ENCODE measurements around the gene ZG16B. TPM values are rescaled to one million over a fixed set of nuclear protein-coding genes. Genes with fewer than 3 reads are reported as not detected.

ZG16B gene
- total RNA-seq, 1 donor from 2014 or later, result 0.52 TPM

DNA sequence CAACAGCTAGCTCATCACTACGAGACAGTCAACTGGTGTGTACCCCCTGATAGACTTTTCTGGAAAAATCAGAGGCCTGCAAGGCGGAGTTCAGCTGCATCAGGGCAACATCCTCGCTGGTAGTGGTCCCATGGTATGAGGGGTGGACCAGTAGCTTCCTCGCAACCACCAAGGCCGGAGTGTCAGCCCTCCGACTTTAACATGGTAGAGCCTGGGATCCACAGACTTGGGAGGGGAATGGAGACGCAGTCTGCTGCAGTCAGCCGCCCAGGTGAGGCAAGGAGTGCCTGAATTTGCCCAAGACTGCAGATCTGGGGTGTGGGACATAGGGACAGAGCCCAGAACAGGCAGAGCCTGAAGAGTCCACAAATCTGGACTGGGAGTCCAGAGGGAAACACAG is 13.4 kb downstream of the ZG16B start:
- H3K36me3 ChIP-seq (ENCODE audit: control insufficient read depth in 3 of 3, insufficient read depth in 3 of 3, low read length in 3 of 3), result no peaks in the 10 kb centered on the region
- no peaks in the 10 kb centered on the region for H3K9me3 ChIP-seq (ENCODE audit: control insufficient read depth in 3 of 3, low read length in 3 of 3)
- H3K27ac ChIP-seq (ENCODE audit: low read depth, low read length), result no peak overlapping the region
- peaks cover 6 to 11% (median 7%) of the 10 kb centered on the region in 3 donors for H3K4me1 ChIP-seq (ENCODE audit: control insufficient read depth in 3 of 3, insufficient read depth in 3 of 3, low read length in 3 of 3)
- H3K9ac ChIP-seq (ENCODE audit: low read depth in 1 of 3, low read length in 3 of 3), result no peak overlapping the region
- no peak overlapping the region for H3K4me3 ChIP-seq (ENCODE audit: low read length in 3 of 3)
- peaks cover 12 to 29% (median 14%) of the 10 kb centered on the region in 3 donors for H3K27me3 ChIP-seq (ENCODE audit: control insufficient read depth in 3 of 3, insufficient read depth in 3 of 3, low read length in 3 of 3)

GRCh38 chr16:2845116-2845515 is 15.0 kb downstream of the ZG16B start:
- Histone ChIP-seq H3K27ac (ENCODE audit: low read depth, low read length) (no peak overlapping the region), H3K9ac (ENCODE audit: low read depth in 1 of 3, low read length in 3 of 3) (no peak overlapping the region), H3K36me3 (ENCODE audit: control insufficient read depth in 3 of 3, insufficient read depth in 3 of 3, low read length in 3 of 3) (no peaks in the 10 kb centered on the region), H3K4me1 (ENCODE audit: control insufficient read depth in 3 of 3, insufficient read depth in 3 of 3, low read length in 3 of 3) (peaks cover 6 to 11% (median 7%) of the 10 kb centered on the region in 3 donors), H3K9me3 (ENCODE audit: control insufficient read depth in 3 of 3, low read length in 3 of 3) (no peaks in the 10 kb centered on the region), H3K27me3 (ENCODE audit: control insufficient read depth in 3 of 3, insufficient read depth in 3 of 3, low read length in 3 of 3) (peaks cover 17 to 32% (median 24%) of the 10 kb centered on the region in 3 donors), H3K4me3 (ENCODE audit: low read length in 3 of 3) (no peak overlapping the region)

- H3K9ac ChIP-seq (ENCODE audit: low read depth in 1 of 3, low read length in 3 of 3), result no peak overlapping the region
- peaks cover 6 to 9% (median 7%) of the 10 kb centered on the region in 3 donors for H3K4me1 ChIP-seq (ENCODE audit: control insufficient read depth in 3 of 3, insufficient read depth in 3 of 3, low read length in 3 of 3)
- H3K4me3 ChIP-seq (ENCODE audit: low read length in 3 of 3), result no peak overlapping the region
- H3K36me3 ChIP-seq (ENCODE audit: control insufficient read depth in 3 of 3, insufficient read depth in 3 of 3, low read length in 3 of 3), result no peaks in the 10 kb centered on the region
- peaks cover 20 to 30% (median 27%) of the 10 kb centered on the region in 3 donors for H3K27me3 ChIP-seq (ENCODE audit: control insufficient read depth in 3 of 3, insufficient read depth in 3 of 3, low read length in 3 of 3)
- no peaks in the 10 kb centered on the region for H3K9me3 ChIP-seq (ENCODE audit: control insufficient read depth in 3 of 3, low read length in 3 of 3)
- H3K27ac ChIP-seq (ENCODE audit: low read depth, low read length), result no peak overlapping the region
Measured at GRCh38 chr16:2846511-2847310, 16.6 kb downstream of the ZG16B start.

- H3K36me3 ChIP-seq (ENCODE audit: control insufficient read depth in 3 of 3, insufficient read depth in 3 of 3, low read length in 3 of 3), result no peaks in the 10 kb centered on the region
- peaks cover 32 to 39% (median 37%) of the 10 kb centered on the region in 3 donors for H3K27me3 ChIP-seq (ENCODE audit: control insufficient read depth in 3 of 3, insufficient read depth in 3 of 3, low read length in 3 of 3)
- no peaks in the 10 kb centered on the region for H3K4me1 ChIP-seq (ENCODE audit: control insufficient read depth in 3 of 3, insufficient read depth in 3 of 3, low read length in 3 of 3)
- H3K27ac ChIP-seq (ENCODE audit: low read depth, low read length), result no peak overlapping the region
- no peak overlapping the region for H3K4me3 ChIP-seq (ENCODE audit: low read length in 3 of 3)
- H3K9ac ChIP-seq (ENCODE audit: low read depth in 1 of 3, low read length in 3 of 3), result no peak overlapping the region
- H3K9me3 ChIP-seq (ENCODE audit: control insufficient read depth in 3 of 3, low read length in 3 of 3), result peaks cover 0 to 2% (median 0%) of the 10 kb centered on the region in 3 donors
Measured at GRCh38 chr16:2848933-2849725, 19.0 kb downstream of the ZG16B start.

- Histone ChIP-seq H3K9me3 (ENCODE audit: control insufficient read depth in 3 of 3, low read length in 3 of 3) (peaks cover 0 to 7% (median 0%) of the 10 kb centered on the region in 3 donors), H3K9ac (ENCODE audit: low read depth in 1 of 3, low read length in 3 of 3) (no peak overlapping the region), H3K4me1 (ENCODE audit: control insufficient read depth in 3 of 3, insufficient read depth in 3 of 3, low read length in 3 of 3) (no peaks in the 10 kb centered on the region), H3K27ac (ENCODE audit: low read depth, low read length) (no peak overlapping the region), H3K36me3 (ENCODE audit: control insufficient read depth in 3 of 3, insufficient read depth in 3 of 3, low read length in 3 of 3) (no peaks in the 10 kb centered on the region), H3K27me3 (ENCODE audit: control insufficient read depth in 3 of 3, insufficient read depth in 3 of 3, low read length in 3 of 3) (peaks cover 31 to 52% (median 49%) of the 10 kb centered on the region in 3 donors), H3K4me3 (ENCODE audit: low read length in 3 of 3) (no peak overlapping the region)
Measured at GRCh38 chr16:2852003-2852730, 22.1 kb downstream of the ZG16B start.

DNA sequence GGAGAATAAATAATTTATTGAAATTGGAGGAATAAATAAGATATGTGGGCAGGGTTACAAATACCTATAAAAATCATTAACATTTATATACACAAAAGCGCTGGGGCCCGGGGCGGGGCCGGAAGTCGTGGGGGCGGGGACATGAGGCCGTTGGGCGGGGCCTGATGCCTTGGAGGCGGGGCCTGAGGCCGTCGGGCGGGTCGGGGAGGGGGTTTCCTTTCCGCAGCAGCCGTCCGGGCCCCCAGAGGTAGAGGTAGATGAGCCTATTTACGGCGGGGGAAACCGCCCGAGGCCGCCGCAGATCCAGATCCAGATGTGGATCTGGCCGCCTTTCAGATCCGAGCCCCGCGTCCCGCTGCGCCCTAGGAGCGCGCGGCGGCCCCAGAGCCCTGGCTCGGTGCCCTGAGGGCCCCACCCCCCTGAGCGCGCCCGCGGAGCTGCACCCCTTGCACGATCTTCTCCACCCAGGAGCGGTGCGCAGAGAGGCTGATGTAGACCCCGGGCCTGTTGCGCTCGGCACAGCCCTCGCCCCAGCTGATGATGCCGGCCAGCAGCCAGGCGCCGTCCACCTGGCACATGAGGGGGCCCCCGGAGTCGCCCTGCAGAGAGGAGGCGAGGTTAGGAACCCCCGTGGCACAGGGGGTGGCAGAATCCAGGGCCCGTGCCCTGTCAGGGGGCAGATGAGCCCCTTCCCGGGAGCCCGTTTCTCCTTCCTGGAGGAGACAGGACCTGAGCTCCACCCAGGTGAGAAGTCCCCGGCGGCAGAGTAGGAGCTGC is 22.8 kb downstream of the ZG16B start:
- no peak overlapping the region for H3K4me3 ChIP-seq (ENCODE audit: low read length in 3 of 3)
- H3K4me1 ChIP-seq (ENCODE audit: control insufficient read depth in 3 of 3, insufficient read depth in 3 of 3, low read length in 3 of 3), result peaks cover 0 to 2% (median 0%) of the 10 kb centered on the region in 3 donors
- H3K9ac ChIP-seq (ENCODE audit: low read depth in 1 of 3, low read length in 3 of 3), result no peak overlapping the region
- no peaks in the 10 kb centered on the region for H3K36me3 ChIP-seq (ENCODE audit: control insufficient read depth in 3 of 3, insufficient read depth in 3 of 3, low read length in 3 of 3)
- peaks cover 38 to 60% (median 56%) of the 10 kb centered on the region in 3 donors for H3K27me3 ChIP-seq (ENCODE audit: control insufficient read depth in 3 of 3, insufficient read depth in 3 of 3, low read length in 3 of 3)
- H3K27ac ChIP-seq (ENCODE audit: low read depth, low read length), result no peak overlapping the region
- peaks cover 0 to 7% (median 0%) of the 10 kb centered on the region in 3 donors for H3K9me3 ChIP-seq (ENCODE audit: control insufficient read depth in 3 of 3, low read length in 3 of 3)

- Histone ChIP-seq H3K27ac (ENCODE audit: low read depth, low read length) (no peak overlapping the region), H3K4me1 (ENCODE audit: control insufficient read depth in 3 of 3, insufficient read depth in 3 of 3, low read length in 3 of 3) (peaks cover 0 to 2% (median 0%) of the 10 kb centered on the region in 3 donors), H3K9ac (ENCODE audit: low read depth in 1 of 3, low read length in 3 of 3) (no peak overlapping the region), H3K36me3 (ENCODE audit: control insufficient read depth in 3 of 3, insufficient read depth in 3 of 3, low read length in 3 of 3) (no peaks in the 10 kb centered on the region), H3K9me3 (ENCODE audit: control insufficient read depth in 3 of 3, low read length in 3 of 3) (peaks cover 0 to 7% (median 0%) of the 10 kb centered on the region in 3 donors), H3K4me3 (ENCODE audit: low read length in 3 of 3) (no peak overlapping the region), H3K27me3 (ENCODE audit: control insufficient read depth in 3 of 3, insufficient read depth in 3 of 3, low read length in 3 of 3) (peaks cover 45 to 66% (median 63%) of the 10 kb centered on the region in 3 donors)
Measured at GRCh38 chr16:2853531-2854073, 23.5 kb downstream of the ZG16B start.

GRCh38 chr16:2854700-2855309 is 24.7 kb downstream of the ZG16B start:
- Histone ChIP-seq H3K4me1 (ENCODE audit: control insufficient read depth in 3 of 3, insufficient read depth in 3 of 3, low read length in 3 of 3) (peaks cover 0 to 2% (median 0%) of the 10 kb centered on the region in 3 donors), H3K9ac (ENCODE audit: low read depth in 1 of 3, low read length in 3 of 3) (no peak overlapping the region), H3K27me3 (ENCODE audit: control insufficient read depth in 3 of 3, insufficient read depth in 3 of 3, low read length in 3 of 3) (peaks cover 44 to 64% (median 59%) of the 10 kb centered on the region in 3 donors), H3K4me3 (ENCODE audit: low read length in 3 of 3) (no peak overlapping the region), H3K36me3 (ENCODE audit: control insufficient read depth in 3 of 3, insufficient read depth in 3 of 3, low read length in 3 of 3) (no peaks in the 10 kb centered on the region), H3K27ac (ENCODE audit: low read depth, low read length) (no peak overlapping the region), H3K9me3 (ENCODE audit: control insufficient read depth in 3 of 3, low read length in 3 of 3) (peaks cover 0 to 7% (median 0%) of the 10 kb centered on the region in 3 donors)
